OCI-LY1 (cell line): ENCODE data around the gene EDN3.

Source experiments
- EZH2 ChIP-seq: fragments of 200-600 bp; sonication (generic), shearing (Covaris generic); IDR thresholded peaks from 2 replicates; pipeline ENCODE4 v1.8.0; 2017; ENCODE audit warnings: borderline replicate concordance, mixed run types, mild to moderate bottlenecking, antibody characterized with exemption, low read length, moderate library complexity, mixed read lengths
- TF ChIP-seq, protein P1 (sequence below): fragments of 200-600 bp; sonication (generic), shearing (Covaris generic); IDR thresholded peaks from 2 replicates; pipeline ENCODE4 v1.5.1; 2017; ENCODE audit warnings: mild to moderate bottlenecking, antibody characterized with exemption, low read length, moderate library complexity, mixed read lengths

DNA sequence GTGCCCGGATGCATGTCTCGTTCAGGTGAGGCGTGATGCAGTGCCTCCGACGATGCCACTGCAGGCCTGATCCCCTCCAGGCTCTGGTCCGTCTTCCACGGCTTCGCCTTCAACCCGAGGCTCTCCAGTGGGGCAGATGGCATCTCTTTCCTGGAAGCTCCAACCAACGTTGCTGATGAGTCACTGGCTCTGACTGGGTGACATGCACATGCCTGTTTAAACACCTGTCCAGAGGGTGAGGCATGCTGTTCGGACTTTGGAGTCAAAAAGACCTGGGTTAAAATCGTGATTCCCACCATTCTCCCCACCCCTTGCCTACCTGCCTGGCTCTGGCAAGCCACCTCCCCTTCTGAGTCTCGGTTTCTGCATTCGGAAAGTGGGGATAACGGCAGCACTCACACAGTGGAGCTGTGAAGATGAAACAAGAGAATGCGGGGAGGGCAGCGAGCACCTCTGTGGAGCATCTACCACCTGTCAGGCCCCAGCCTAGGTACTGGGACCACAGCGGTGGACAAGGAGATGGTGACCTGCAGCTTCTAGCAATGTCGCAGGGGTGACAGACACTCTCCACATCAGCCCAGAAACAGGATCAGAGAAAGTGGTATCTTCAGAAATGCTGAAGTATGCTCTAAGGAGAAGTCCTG is 8.5 kb upstream of the EDN3 start:
- TF ChIP-seq, protein P1, sequence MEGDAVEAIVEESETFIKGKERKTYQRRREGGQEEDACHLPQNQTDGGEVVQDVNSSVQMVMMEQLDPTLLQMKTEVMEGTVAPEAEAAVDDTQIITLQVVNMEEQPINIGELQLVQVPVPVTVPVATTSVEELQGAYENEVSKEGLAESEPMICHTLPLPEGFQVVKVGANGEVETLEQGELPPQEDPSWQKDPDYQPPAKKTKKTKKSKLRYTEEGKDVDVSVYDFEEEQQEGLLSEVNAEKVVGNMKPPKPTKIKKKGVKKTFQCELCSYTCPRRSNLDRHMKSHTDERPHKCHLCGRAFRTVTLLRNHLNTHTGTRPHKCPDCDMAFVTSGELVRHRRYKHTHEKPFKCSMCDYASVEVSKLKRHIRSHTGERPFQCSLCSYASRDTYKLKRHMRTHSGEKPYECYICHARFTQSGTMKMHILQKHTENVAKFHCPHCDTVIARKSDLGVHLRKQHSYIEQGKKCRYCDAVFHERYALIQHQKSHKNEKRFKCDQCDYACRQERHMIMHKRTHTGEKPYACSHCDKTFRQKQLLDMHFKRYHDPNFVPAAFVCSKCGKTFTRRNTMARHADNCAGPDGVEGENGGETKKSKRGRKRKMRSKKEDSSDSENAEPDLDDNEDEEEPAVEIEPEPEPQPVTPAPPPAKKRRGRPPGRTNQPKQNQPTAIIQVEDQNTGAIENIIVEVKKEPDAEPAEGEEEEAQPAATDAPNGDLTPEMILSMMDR = no peak
- TF ChIP-seq EZH2 = no peak
